Esophagus (tissue), 2 donors: ENCODE measurements around the gene TRMT44. TPM values are rescaled to one million over a fixed set of nuclear protein-coding genes. Genes with fewer than 3 reads are reported as not detected.

ENCODE experiments used
- H3K27ac ChIP-seq, 2 donors: one replicate each; pipeline ENCODE4 v1.5.1; 2013; ENCODE audit warnings: low read depth in 2 of 2, mild to moderate bottlenecking in 2 of 2, inconsistent platforms in 1 of 2, low read length in 1 of 2, moderate library complexity in 1 of 2
- H3K27me3 ChIP-seq, 2 donors: one replicate each; pipeline ENCODE4 v1.6.1; 2013; ENCODE audit warnings: low read length in 2 of 2, control low read depth in 1 of 2, mild to moderate bottlenecking in 1 of 2; ENCODE audit not compliant: insufficient read depth in 2 of 2, control insufficient read depth in 1 of 2
- H3K36me3 ChIP-seq, 2 donors: one replicate each; pipeline ENCODE4 v1.6.1; 2013; ENCODE audit warnings: low read length in 1 of 2; ENCODE audit not compliant: control insufficient read depth in 2 of 2, insufficient read depth in 2 of 2
- H3K4me1 ChIP-seq, 2 donors: one replicate each; pipeline ENCODE4 v1.6.1; 2013; ENCODE audit warnings: low read length in 1 of 2; ENCODE audit not compliant: control insufficient read depth in 2 of 2, insufficient read depth in 2 of 2
- H3K4me3 ChIP-seq, 2 donors: one replicate each; pipeline ENCODE4 v1.5.1; 2013; ENCODE audit warnings: low read length in 2 of 2, mild to moderate bottlenecking in 2 of 2, low read depth in 1 of 2, moderate library complexity in 1 of 2
- H3K9me3 ChIP-seq, 2 donors: one replicate each; pipeline ENCODE4 v1.6.1; 2013; ENCODE audit warnings: mild to moderate bottlenecking in 2 of 2, low read depth in 1 of 2, low read length in 1 of 2, moderate library complexity in 1 of 2; ENCODE audit not compliant: control insufficient read depth in 2 of 2, insufficient read depth in 1 of 2
- WGBS, 2 donors: extraction: QIAGEN DNeasy Blood & Tissue Kit; methylation state at CpG; one replicate each; pipeline ENCODE4 v1.1.7; 2013; 5-methylcytosine and 5-hydroxymethylcytosine counted together
- polyA plus RNA-seq, 2 donors: library from polyadenylated mRNA; stranded (reverse); fragments of 200-250 nt; gene quantifications; one replicate each; pipeline ENCODE4 v1.2.3, GENCODE V29; 2013
- donor health status: healthy with polysubstance abuse.
- donor health status: Bipolar disorder and iron deficiency.

The TRMT44 gene
- polyA plus RNA-seq, 2 donors, result 15.6 to 17.2 TPM

- H3K36me3 ChIP-seq, result no peaks in the 10 kb centered on the region
- peaks cover 7 to 9% of the 10 kb centered on the region in 2 donors for H3K4me1 ChIP-seq
- H3K27me3 ChIP-seq, result no peaks in the 10 kb centered on the region
- no peak overlapping the region for H3K4me3 ChIP-seq
- peaks cover 0 to 5% of the 10 kb centered on the region in 2 donors for H3K9me3 ChIP-seq
- H3K27ac ChIP-seq, result no peak overlapping the region
- 38 to 39% methylated on average over 15 of the region's 15 CpGs for WGBS, 2 donors
Measured at GRCh38 chr4:8504279-8505007, 63.9 kb downstream of the TRMT44 start.

GRCh38 chr4:8505229-8505628, 64.7 kb downstream of the TRMT44 start:
- Histone ChIP-seq H3K27me3 (no peaks in the 10 kb centered on the region), H3K36me3 (no peaks in the 10 kb centered on the region), H3K4me1 (peaks cover 7 to 9% of the 10 kb centered on the region in 2 donors), H3K9me3 (peaks cover 0 to 5% of the 10 kb centered on the region in 2 donors), H3K27ac (no peak overlapping the region), H3K4me3 (no peak overlapping the region)
- 88 to 89% methylated on average over 7 of the region's 7 CpGs for WGBS, 2 donors

- Histone ChIP-seq H3K4me3 (no peak overlapping the region), H3K36me3 (no peaks in the 10 kb centered on the region), H3K27me3 (no peaks in the 10 kb centered on the region), H3K9me3 (peaks cover 0 to 5% of the 10 kb centered on the region in 2 donors), H3K27ac (peak overlapping the region; percentile 35 to 37), H3K4me1 (peaks cover 7 to 9% of the 10 kb centered on the region in 2 donors)
- WGBS, 2 donors, result 56 to 60% methylated on average over 5 of the region's 5 CpGs
Measured at GRCh38 chr4:8506006-8506372, 65.4 kb downstream of the TRMT44 start.

GRCh38 chr4:8506373-8507195, 66.0 kb downstream of the TRMT44 start:
- Histone ChIP-seq H3K36me3 (no peaks in the 10 kb centered on the region), H3K27me3 (no peaks in the 10 kb centered on the region), H3K27ac (peak overlapping the region; percentile 11 to 37), H3K9me3 (peaks cover 0 to 5% of the 10 kb centered on the region in 2 donors), H3K4me1 (peaks cover 7 to 9% of the 10 kb centered on the region in 2 donors), H3K4me3 (no peak overlapping the region)
- WGBS, 2 donors, result 42 to 54% methylated on average over 21 of the region's 21 CpGs

- Histone ChIP-seq H3K27me3 (no peaks in the 10 kb centered on the region), H3K4me1 (peaks cover 7 to 9% of the 10 kb centered on the region in 2 donors), H3K9me3 (peaks cover 0 to 5% of the 10 kb centered on the region in 2 donors), H3K27ac (peak overlapping the region; percentile 11 to 35), H3K36me3 (no peaks in the 10 kb centered on the region), H3K4me3 (no peak overlapping the region)
- WGBS, 2 donors, result 60 to 71% methylated on average over 13 of the region's 13 CpGs
Measured at GRCh38 chr4:8507196-8507570, 66.6 kb downstream of the TRMT44 start.

- 87 to 88% methylated on average over 9 of the region's 9 CpGs for WGBS, 2 donors
- H3K4me3 ChIP-seq, result no peak overlapping the region
- H3K4me1 ChIP-seq, result peaks cover 7 to 9% of the 10 kb centered on the region in 2 donors
- no peaks in the 10 kb centered on the region for H3K27me3 ChIP-seq
- peaks cover 0 to 1% of the 10 kb centered on the region in 2 donors for H3K9me3 ChIP-seq
- peak overlapping the region in 1 of 2 donors; percentile 1 for H3K27ac ChIP-seq
- H3K36me3 ChIP-seq, result no peaks in the 10 kb centered on the region
Measured at GRCh38 chr4:8507624-8508023, 67.0 kb downstream of the TRMT44 start.

GRCh38 chr4:8508266-8508665, 67.7 kb downstream of the TRMT44 start:
- Histone ChIP-seq H3K4me1 (peaks cover 5 to 9% of the 10 kb centered on the region in 2 donors), H3K27me3 (no peaks in the 10 kb centered on the region), H3K4me3 (no peak overlapping the region), H3K27ac (no peak overlapping the region), H3K9me3 (no peaks in the 10 kb centered on the region), H3K36me3 (no peaks in the 10 kb centered on the region)
- 86 to 90% methylated on average over 13 of the region's 13 CpGs for WGBS, 2 donors

GRCh38 chr4:8508740-8509139, 68.2 kb downstream of the TRMT44 start:
- Histone ChIP-seq H3K9me3 (no peaks in the 10 kb centered on the region), H3K4me1 (peaks cover 4 to 7% of the 10 kb centered on the region in 2 donors), H3K36me3 (no peaks in the 10 kb centered on the region), H3K27me3 (no peaks in the 10 kb centered on the region), H3K27ac (no peak overlapping the region), H3K4me3 (no peak overlapping the region)
- WGBS, 2 donors, result 79 to 80% methylated on average over 9 of the region's 9 CpGs

GRCh38 chr4:8509311-8509950, 68.9 kb downstream of the TRMT44 start:
- Histone ChIP-seq H3K4me1 (peaks cover 0 to under 1% of the 10 kb centered on the region in 2 donors), H3K9me3 (no peaks in the 10 kb centered on the region)
- WGBS, 2 donors, result 89 to 91% methylated on average over 24 of the region's 24 CpGs

More at GRCh38 chr4:8509311-8509950, 68.9 kb downstream of the TRMT44 start:
- no peaks in the 10 kb centered on the region for H3K36me3 ChIP-seq
- H3K27me3 ChIP-seq, result no peaks in the 10 kb centered on the region
- H3K4me3 ChIP-seq, result no peak overlapping the region
- no peak overlapping the region for H3K27ac ChIP-seq
